ENCODE measurements around the gene RIOK2. TPM values are rescaled to one million over a fixed set of nuclear protein-coding genes. Genes with fewer than 3 reads are reported as not detected.

The RIOK2 gene
- total RNA-seq, 1 donor from 2014 or later = 34.9 TPM

DNA sequence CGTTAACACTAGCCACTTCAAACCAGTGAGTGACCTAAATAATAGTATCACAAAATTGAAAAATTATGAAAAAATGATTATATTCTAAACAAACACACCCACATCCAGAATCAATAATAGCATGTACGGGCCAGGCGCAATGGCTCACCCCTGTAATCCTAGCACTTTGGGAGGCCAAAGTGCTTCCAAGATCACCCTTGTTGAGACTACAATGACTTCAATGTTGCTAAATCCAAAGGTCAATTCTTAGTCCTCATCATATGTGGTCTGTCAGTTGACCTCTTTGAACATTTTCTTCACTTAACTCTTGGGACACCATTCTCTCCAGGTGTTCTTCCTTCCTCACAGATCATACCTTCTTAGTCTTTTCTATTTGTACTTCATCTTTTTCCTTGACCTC is 11.3 kb downstream of the RIOK2 start:
- TF ChIP-seq, protein P1, sequence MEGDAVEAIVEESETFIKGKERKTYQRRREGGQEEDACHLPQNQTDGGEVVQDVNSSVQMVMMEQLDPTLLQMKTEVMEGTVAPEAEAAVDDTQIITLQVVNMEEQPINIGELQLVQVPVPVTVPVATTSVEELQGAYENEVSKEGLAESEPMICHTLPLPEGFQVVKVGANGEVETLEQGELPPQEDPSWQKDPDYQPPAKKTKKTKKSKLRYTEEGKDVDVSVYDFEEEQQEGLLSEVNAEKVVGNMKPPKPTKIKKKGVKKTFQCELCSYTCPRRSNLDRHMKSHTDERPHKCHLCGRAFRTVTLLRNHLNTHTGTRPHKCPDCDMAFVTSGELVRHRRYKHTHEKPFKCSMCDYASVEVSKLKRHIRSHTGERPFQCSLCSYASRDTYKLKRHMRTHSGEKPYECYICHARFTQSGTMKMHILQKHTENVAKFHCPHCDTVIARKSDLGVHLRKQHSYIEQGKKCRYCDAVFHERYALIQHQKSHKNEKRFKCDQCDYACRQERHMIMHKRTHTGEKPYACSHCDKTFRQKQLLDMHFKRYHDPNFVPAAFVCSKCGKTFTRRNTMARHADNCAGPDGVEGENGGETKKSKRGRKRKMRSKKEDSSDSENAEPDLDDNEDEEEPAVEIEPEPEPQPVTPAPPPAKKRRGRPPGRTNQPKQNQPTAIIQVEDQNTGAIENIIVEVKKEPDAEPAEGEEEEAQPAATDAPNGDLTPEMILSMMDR (IDR thresholded peaks at IDR 0.05; ENCODE audit: partially characterized antibody, unreplicated experiment) = no peak
- Mint-ChIP-seq H3K36me3 (ENCODE audit: unreplicated experiment) (no peaks in the 10 kb centered on the region), H3K27ac (ENCODE audit: unreplicated experiment) (no peak overlapping the region), H3K4me3 (ENCODE audit: unreplicated experiment) (no peak overlapping the region), H3K27me3 (ENCODE audit: unreplicated experiment) (no peaks in the 10 kb centered on the region), H3K4me1 (ENCODE audit: low read depth, unreplicated experiment) (no peaks in the 10 kb centered on the region), H3K9me3 (ENCODE audit: unreplicated experiment) (no peaks in the 10 kb centered on the region)
- DNase-seq = no peak

DNA sequence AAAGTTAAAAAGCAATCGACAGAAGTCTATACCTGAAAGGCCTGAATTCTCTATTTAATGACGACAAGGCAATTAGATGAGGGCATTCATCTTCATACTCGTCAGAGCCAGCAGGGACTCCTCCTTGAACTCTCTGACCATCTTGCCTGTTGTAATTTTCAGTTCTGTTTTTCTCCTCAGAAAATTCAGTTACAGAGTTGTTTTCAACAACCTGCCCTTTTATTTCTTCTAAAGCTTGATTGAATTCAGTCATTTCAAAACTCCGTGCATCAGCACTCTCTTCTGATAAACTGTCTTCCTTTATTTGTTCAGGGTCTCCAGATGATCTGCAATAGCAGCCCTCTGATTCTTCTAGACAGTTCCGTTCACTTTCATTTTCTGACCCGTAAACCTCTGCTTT is 15.6 kb downstream of the RIOK2 start:
- H3K36me3 Mint-ChIP-seq (ENCODE audit: unreplicated experiment) = no peaks in the 10 kb centered on the region
- no peak overlapping the region for H3K4me3 Mint-ChIP-seq (ENCODE audit: unreplicated experiment)
- H3K27me3 Mint-ChIP-seq (ENCODE audit: unreplicated experiment) = no peaks in the 10 kb centered on the region
- TF ChIP-seq, protein P1 (IDR thresholded peaks at IDR 0.05; ENCODE audit: partially characterized antibody, unreplicated experiment) = no peak
- H3K9me3 Mint-ChIP-seq (ENCODE audit: unreplicated experiment) = no peaks in the 10 kb centered on the region
- no peaks in the 10 kb centered on the region for H3K4me1 Mint-ChIP-seq (ENCODE audit: low read depth, unreplicated experiment)
- no peak overlapping the region for H3K27ac Mint-ChIP-seq (ENCODE audit: unreplicated experiment)
- no peak for DNase-seq

DNA sequence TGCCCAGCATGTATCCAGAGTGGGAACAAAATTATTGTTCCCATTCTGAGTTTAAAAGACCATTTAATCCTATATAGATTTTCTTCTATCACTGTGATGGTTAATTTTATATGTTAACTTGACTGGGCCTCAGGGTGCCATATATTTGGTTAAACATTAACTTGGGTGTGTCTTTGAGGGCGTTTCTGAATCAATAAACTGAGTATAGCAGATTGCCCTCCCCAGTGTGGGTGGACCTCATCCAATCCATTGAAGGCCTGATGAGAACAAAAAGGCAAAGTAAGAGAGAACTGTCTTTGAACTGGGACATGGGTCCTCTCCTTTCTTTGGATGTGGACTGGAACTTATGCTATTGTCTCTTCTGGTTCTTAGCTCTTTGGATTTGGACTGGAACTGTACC is 17.3 kb downstream of the RIOK2 start:
- H3K27me3 Mint-ChIP-seq (ENCODE audit: unreplicated experiment) = no peaks in the 10 kb centered on the region
- no peaks in the 10 kb centered on the region for H3K36me3 Mint-ChIP-seq (ENCODE audit: unreplicated experiment)
- H3K9me3 Mint-ChIP-seq (ENCODE audit: unreplicated experiment) = no peaks in the 10 kb centered on the region

DNA sequence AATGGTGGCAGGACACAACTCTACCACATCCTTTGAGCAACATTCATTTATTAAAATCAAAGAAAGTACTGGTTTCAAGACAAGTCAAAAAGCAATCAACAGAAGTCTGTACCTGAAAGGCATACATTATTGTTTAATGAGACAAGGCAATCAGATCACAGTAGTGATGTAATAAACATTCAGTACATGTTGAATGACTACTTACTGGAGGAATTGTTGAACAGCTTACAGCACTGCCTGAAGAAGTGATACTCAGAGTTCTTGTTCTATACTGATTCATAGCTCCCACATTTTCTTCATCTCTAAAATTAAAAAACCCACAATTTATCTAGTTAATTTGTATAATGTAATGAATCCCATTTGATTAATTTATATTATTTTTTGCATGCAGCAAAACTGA is 18.2 kb downstream of the RIOK2 start:
- no peaks in the 10 kb centered on the region for H3K4me1 Mint-ChIP-seq (ENCODE audit: low read depth, unreplicated experiment)
- H3K27ac Mint-ChIP-seq (ENCODE audit: unreplicated experiment) = no peak overlapping the region
- H3K27me3 Mint-ChIP-seq (ENCODE audit: unreplicated experiment) = no peaks in the 10 kb centered on the region
- H3K36me3 Mint-ChIP-seq (ENCODE audit: unreplicated experiment) = no peaks in the 10 kb centered on the region
- TF ChIP-seq, protein P1 (IDR thresholded peaks at IDR 0.05; ENCODE audit: partially characterized antibody, unreplicated experiment) = no peak
- no peak for DNase-seq
- H3K4me3 Mint-ChIP-seq (ENCODE audit: unreplicated experiment) = no peak overlapping the region
- no peaks in the 10 kb centered on the region for H3K9me3 Mint-ChIP-seq (ENCODE audit: unreplicated experiment)

More for the DNA sequence above, 17.3 kb downstream of the RIOK2 start:
- Mint-ChIP-seq H3K4me3 (ENCODE audit: unreplicated experiment) (no peak overlapping the region), H3K27ac (ENCODE audit: unreplicated experiment) (no peak overlapping the region), H3K4me1 (ENCODE audit: low read depth, unreplicated experiment) (no peaks in the 10 kb centered on the region)
- no peak for DNase-seq
- TF ChIP-seq, protein P1 (IDR thresholded peaks at IDR 0.05; ENCODE audit: partially characterized antibody, unreplicated experiment) = no peak

DNA sequence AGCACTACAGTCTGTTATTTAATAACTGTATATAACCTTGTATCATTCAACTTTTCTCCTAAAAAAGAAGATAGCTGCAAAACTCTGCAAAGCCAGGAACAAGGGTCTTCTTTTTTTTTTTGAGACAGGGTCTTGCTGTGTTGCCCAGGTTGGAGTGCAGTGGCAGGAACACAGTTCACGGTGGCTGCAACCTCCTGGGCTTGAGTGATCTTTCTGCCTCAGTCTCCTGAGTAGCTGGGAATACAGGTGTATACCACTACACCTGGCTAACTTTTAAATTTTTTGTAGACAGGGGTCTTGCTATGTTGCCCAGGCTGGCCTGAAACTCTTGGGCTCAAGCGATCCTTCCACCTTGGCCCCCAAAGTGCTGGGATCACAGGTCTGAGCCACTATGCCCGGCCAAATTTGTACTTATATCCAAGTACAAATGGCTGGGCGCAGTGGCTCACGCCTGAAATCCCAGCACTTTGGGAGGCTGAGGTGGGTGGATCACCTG is 19.2 kb downstream of the RIOK2 start:
- no peaks in the 10 kb centered on the region for H3K4me1 Mint-ChIP-seq (ENCODE audit: low read depth, unreplicated experiment)
- no peak overlapping the region for H3K27ac Mint-ChIP-seq (ENCODE audit: unreplicated experiment)
- H3K27me3 Mint-ChIP-seq (ENCODE audit: unreplicated experiment) = no peaks in the 10 kb centered on the region
- DNase-seq = no peak
- H3K9me3 Mint-ChIP-seq (ENCODE audit: unreplicated experiment) = peaks cover under 1% of the 10 kb centered on the region
- no peak overlapping the region for H3K4me3 Mint-ChIP-seq (ENCODE audit: unreplicated experiment)
- peaks cover 4% of the 10 kb centered on the region for H3K36me3 Mint-ChIP-seq (ENCODE audit: unreplicated experiment)
- TF ChIP-seq, protein P1 (IDR thresholded peaks at IDR 0.05; ENCODE audit: partially characterized antibody, unreplicated experiment) = no peak

Measured in glutamatergic neuron (in vitro differentiated cells).